Progenitor cell of endocrine pancreas (in vitro differentiated cells): ENCODE measurements around the gene KIF3B. TPM values are rescaled to one million over a fixed set of nuclear protein-coding genes. Genes with fewer than 3 reads are reported as not detected.

ENCODE experiments used
- DNase-seq: peaks from one replicate; pipeline ENCODE4 v3.0.0; 2021; ENCODE audit warnings: low spot score; ENCODE audit not compliant: unreplicated experiment
- H3K27ac Mint-ChIP-seq: 2 replicates; pipeline ENCODE4 v1.8.0; 2021; ENCODE audit warnings: mild to moderate bottlenecking, moderate library complexity, mixed read lengths
- H3K27me3 Mint-ChIP-seq: 2 replicates; pipeline ENCODE4 v1.8.0; 2021; ENCODE audit warnings: mixed read lengths
- H3K36me3 Mint-ChIP-seq: 2 replicates; pipeline ENCODE4 v1.8.0; 2022; ENCODE audit warnings: mixed read lengths; ENCODE audit not compliant: insufficient read depth
- H3K4me1 Mint-ChIP-seq: 2 replicates; pipeline ENCODE4 v1.8.0; 2021; ENCODE audit warnings: low read depth, mixed read lengths
- H3K4me3 Mint-ChIP-seq: 2 replicates; pipeline ENCODE4 v1.8.0; 2021; ENCODE audit warnings: low read depth, mild to moderate bottlenecking, moderate library complexity, mixed read lengths
- H3K9me3 Mint-ChIP-seq: 2 replicates; pipeline ENCODE4 v1.8.0; 2021; ENCODE audit warnings: low read depth, mixed read lengths
- total RNA-seq: library from RNA; stranded (reverse); gene quantifications from 2 replicates; pipeline ENCODE4 v1.2.1, GENCODE V29; 2021
- TF ChIP-seq, protein P1 (sequence below): fragments of 200-600 bp; sonication (generic); IDR thresholded peaks from one replicate; pipeline ENCODE4 v1.5.0; 2021; ENCODE audit warnings: antibody characterized with exemption, mild to moderate bottlenecking; ENCODE audit not compliant: unreplicated experiment

KIF3B gene
- total RNA-seq, 1 donor from 2014 or later: 61.6 TPM

- Mint-ChIP-seq H3K27me3 (no peaks in the 10 kb centered on the region), H3K36me3 (peaks cover 22% of the 10 kb centered on the region), H3K4me3 (no peak overlapping the region), H3K4me1 (peaks cover 5% of the 10 kb centered on the region), H3K27ac (no peak overlapping the region), H3K9me3 (no peaks in the 10 kb centered on the region)
- TF ChIP-seq, protein P1, sequence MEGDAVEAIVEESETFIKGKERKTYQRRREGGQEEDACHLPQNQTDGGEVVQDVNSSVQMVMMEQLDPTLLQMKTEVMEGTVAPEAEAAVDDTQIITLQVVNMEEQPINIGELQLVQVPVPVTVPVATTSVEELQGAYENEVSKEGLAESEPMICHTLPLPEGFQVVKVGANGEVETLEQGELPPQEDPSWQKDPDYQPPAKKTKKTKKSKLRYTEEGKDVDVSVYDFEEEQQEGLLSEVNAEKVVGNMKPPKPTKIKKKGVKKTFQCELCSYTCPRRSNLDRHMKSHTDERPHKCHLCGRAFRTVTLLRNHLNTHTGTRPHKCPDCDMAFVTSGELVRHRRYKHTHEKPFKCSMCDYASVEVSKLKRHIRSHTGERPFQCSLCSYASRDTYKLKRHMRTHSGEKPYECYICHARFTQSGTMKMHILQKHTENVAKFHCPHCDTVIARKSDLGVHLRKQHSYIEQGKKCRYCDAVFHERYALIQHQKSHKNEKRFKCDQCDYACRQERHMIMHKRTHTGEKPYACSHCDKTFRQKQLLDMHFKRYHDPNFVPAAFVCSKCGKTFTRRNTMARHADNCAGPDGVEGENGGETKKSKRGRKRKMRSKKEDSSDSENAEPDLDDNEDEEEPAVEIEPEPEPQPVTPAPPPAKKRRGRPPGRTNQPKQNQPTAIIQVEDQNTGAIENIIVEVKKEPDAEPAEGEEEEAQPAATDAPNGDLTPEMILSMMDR: no peak
- DNase-seq: no peak
Observed at GRCh38 chr20:32333181-32333987, 55.9 kb downstream of the KIF3B start.

DNA sequence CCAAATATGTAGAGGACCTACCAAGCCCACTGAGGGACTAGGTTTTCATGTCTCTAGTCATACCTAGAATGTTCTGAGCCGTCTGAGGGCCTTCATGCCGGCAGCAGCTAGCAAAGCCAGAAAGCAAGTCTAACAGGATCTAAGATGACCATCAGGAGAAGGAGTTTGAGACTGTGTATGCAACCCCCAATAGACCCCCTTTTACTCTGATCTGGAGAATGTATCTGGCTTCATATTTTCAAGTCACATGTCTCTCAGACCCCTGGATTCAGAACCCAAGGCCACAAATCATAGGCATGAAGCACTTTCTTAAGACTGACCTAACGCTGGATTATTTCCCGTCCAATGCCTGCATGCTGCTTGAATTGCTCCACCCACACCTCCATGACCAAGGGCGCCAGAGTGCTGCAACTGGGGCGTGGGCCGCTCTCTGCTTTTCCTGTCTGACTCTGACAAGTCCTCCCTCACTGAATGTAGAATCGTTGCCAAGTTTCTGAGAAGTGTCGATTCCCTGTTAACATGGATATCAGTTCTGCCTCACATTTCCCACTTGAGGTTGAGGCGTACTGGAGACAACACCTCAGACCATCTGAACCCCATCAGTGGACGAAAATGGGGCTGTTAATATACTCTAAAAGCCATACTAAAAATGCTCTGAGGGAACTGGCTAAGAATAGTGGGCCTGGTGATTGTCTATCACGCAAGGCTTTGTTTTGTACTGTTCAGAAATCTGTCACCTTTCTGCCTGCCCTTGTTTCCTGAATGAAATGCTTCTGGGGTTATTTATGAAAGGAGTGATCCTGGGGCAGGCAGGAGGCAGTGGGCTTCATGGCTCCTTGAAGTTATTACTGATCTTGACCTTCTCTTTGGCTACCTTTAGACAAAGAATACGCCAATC is 56.8 kb downstream of the KIF3B start:
- TF ChIP-seq, protein P1: no peak
- peak overlapping the region; percentile 22 for H3K27ac Mint-ChIP-seq
- H3K27me3 Mint-ChIP-seq: no peaks in the 10 kb centered on the region
- H3K4me1 Mint-ChIP-seq: peaks cover 6% of the 10 kb centered on the region
- no peaks in the 10 kb centered on the region for H3K9me3 Mint-ChIP-seq
- DNase-seq: no peak
- no peak overlapping the region for H3K4me3 Mint-ChIP-seq
- H3K36me3 Mint-ChIP-seq: peaks cover 20% of the 10 kb centered on the region

GRCh38 chr20:32336918-32337347 is 59.5 kb downstream of the KIF3B start:
- Mint-ChIP-seq H3K4me3 (no peak overlapping the region), H3K9me3 (no peaks in the 10 kb centered on the region), H3K4me1 (peaks cover 4% of the 10 kb centered on the region), H3K27me3 (no peaks in the 10 kb centered on the region), H3K36me3 (peaks cover 16% of the 10 kb centered on the region), H3K27ac (peak overlapping the region; percentile 29)
- DNase-seq: no peak
- TF ChIP-seq, protein P1: peak; percentile 70

- peaks cover 10% of the 10 kb centered on the region for H3K4me1 Mint-ChIP-seq
- H3K27me3 Mint-ChIP-seq: no peaks in the 10 kb centered on the region
- H3K36me3 Mint-ChIP-seq: peaks cover 14% of the 10 kb centered on the region
- no peak overlapping the region for H3K4me3 Mint-ChIP-seq
- peaks cover 3% of the 10 kb centered on the region for H3K9me3 Mint-ChIP-seq
- H3K27ac Mint-ChIP-seq: no peak overlapping the region
- TF ChIP-seq, protein P1: no peak
- no peak for DNase-seq
Observed at GRCh38 chr20:32337937-32338661, 60.6 kb downstream of the KIF3B start.

GRCh38 chr20:32338665-32339064 is 61.2 kb downstream of the KIF3B start:
- DNase-seq: no peak
- H3K27ac Mint-ChIP-seq: peak overlapping the region; percentile 9
- H3K36me3 Mint-ChIP-seq: peaks cover 12% of the 10 kb centered on the region
- H3K27me3 Mint-ChIP-seq: no peaks in the 10 kb centered on the region
- peaks cover 10% of the 10 kb centered on the region for H3K4me1 Mint-ChIP-seq
- peaks cover 3% of the 10 kb centered on the region for H3K9me3 Mint-ChIP-seq
- TF ChIP-seq, protein P1: no peak
- no peak overlapping the region for H3K4me3 Mint-ChIP-seq
